Nephron (organoid): ENCODE data around the gene WBP1.

ENCODE experiments used
- H3K27ac Mint-ChIP-seq, 3 experiments: 2 replicates each; pipeline ENCODE4 v1.8.0; 2020; ENCODE audit warnings: mixed read lengths in 3 of 3, mild to moderate bottlenecking in 2 of 3, moderate library complexity in 1 of 3
- H3K27me3 Mint-ChIP-seq: 2 replicates; pipeline ENCODE4 v1.8.0; 2021; ENCODE audit warnings: low read depth, mild to moderate bottlenecking, moderate library complexity, mixed read lengths
- H3K36me3 Mint-ChIP-seq: 2 replicates; pipeline ENCODE4 v1.8.0; 2020; ENCODE audit warnings: low read depth, mixed read lengths
- H3K4me1 Mint-ChIP-seq: 2 replicates; pipeline ENCODE4 v1.8.0; 2020; ENCODE audit warnings: mixed read lengths
- H3K4me3 Mint-ChIP-seq, 3 experiments: 2 replicates each; pipeline ENCODE4 v1.8.0; 2020; ENCODE audit warnings: mild to moderate bottlenecking in 3 of 3, mixed read lengths in 3 of 3, moderate library complexity in 2 of 3
- H3K9me3 Mint-ChIP-seq: 2 replicates; pipeline ENCODE4 v1.8.0; 2020; ENCODE audit warnings: mixed read lengths
- CTCF ChIP-seq, 3 experiments: fragments of 200-600 bp; sonication (generic); IDR thresholded peaks; one replicate each; pipeline ENCODE4 v1.5.0; 2021; ENCODE audit warnings: antibody characterized with exemption in 3 of 3; ENCODE audit not compliant: unreplicated experiment in 3 of 3

WBP1 gene

GRCh38 chr2:74436111-74436805, 22.0 kb upstream of the WBP1 start:
- H3K27me3 Mint-ChIP-seq = peaks cover 6% of the 10 kb centered on the region
- no peak overlapping the region for H3K27ac Mint-ChIP-seq
- TF ChIP-seq CTCF (IDR thresholded peaks at IDR 0.05; ENCODE audit: unreplicated experiment in 3 of 3) = no peak
- peaks cover 40% of the 10 kb centered on the region for H3K36me3 Mint-ChIP-seq
- H3K9me3 Mint-ChIP-seq = no peaks in the 10 kb centered on the region
- no peak overlapping the region for H3K4me3 Mint-ChIP-seq
- peaks cover 38% of the 10 kb centered on the region for H3K4me1 Mint-ChIP-seq

- Mint-ChIP-seq H3K4me1 (peaks cover 39% of the 10 kb centered on the region), H3K27ac (peak overlapping the region in 2 of 3 experiments; percentile 10 to 100), H3K36me3 (peaks cover 34% of the 10 kb centered on the region), H3K4me3 (peak overlapping the region in 2 of 3 experiments; percentile 47 to 98), H3K27me3 (peaks cover 7% of the 10 kb centered on the region), H3K9me3 (no peaks in the 10 kb centered on the region)
- TF ChIP-seq CTCF (IDR thresholded peaks at IDR 0.05; ENCODE audit: unreplicated experiment in 3 of 3) = no peak
These were observed 21.2 kb upstream of the WBP1 start for GRCh38 chr2:74436848-74437695.

GRCh38 chr2:74438248-74438647, 20.0 kb upstream of the WBP1 start:
- Mint-ChIP-seq H3K27ac (peak overlapping the region; percentile 99 to 100 (median 99)), H3K27me3 (peaks cover 7% of the 10 kb centered on the region), H3K9me3 (no peaks in the 10 kb centered on the region), H3K4me3 (peak overlapping the region; percentile 96 to 98 (median 98)), H3K4me1 (peaks cover 43% of the 10 kb centered on the region), H3K36me3 (peaks cover 29% of the 10 kb centered on the region)
- no peak for TF ChIP-seq CTCF (IDR thresholded peaks at IDR 0.05; ENCODE audit: unreplicated experiment in 3 of 3)

- Mint-ChIP-seq H3K27ac (peak overlapping the region; percentile 99 to 100 (median 99)), H3K9me3 (no peaks in the 10 kb centered on the region), H3K27me3 (peaks cover 7% of the 10 kb centered on the region), H3K4me3 (peak overlapping the region; percentile 96 to 98 (median 98)), H3K4me1 (peaks cover 48% of the 10 kb centered on the region), H3K36me3 (peaks cover 25% of the 10 kb centered on the region)
- TF ChIP-seq CTCF (IDR thresholded peaks at IDR 0.05; ENCODE audit: unreplicated experiment in 3 of 3) = no peak
These were observed 18.9 kb upstream of the WBP1 start for GRCh38 chr2:74439373-74439772.

- peak overlapping the region; percentile 99 to 100 (median 99) for H3K27ac Mint-ChIP-seq
- peaks cover 25% of the 10 kb centered on the region for H3K36me3 Mint-ChIP-seq
- no peaks in the 10 kb centered on the region for H3K9me3 Mint-ChIP-seq
- H3K4me1 Mint-ChIP-seq = peaks cover 52% of the 10 kb centered on the region
- peak overlapping the region; percentile 96 to 98 (median 98) for H3K4me3 Mint-ChIP-seq
- peaks cover 7% of the 10 kb centered on the region for H3K27me3 Mint-ChIP-seq
- TF ChIP-seq CTCF (IDR thresholded peaks at IDR 0.05; ENCODE audit: unreplicated experiment in 3 of 3) = no peak
These were observed 18.3 kb upstream of the WBP1 start for GRCh38 chr2:74439803-74440377.
